H9 (cell line): ENCODE measurements around the gene LRRK1. TPM values are rescaled to one million over a fixed set of nuclear protein-coding genes. Genes with fewer than 3 reads are reported as not detected.
A peak's percentile ranks its signal among the peaks of the same experiment; 100 is the strongest.

Source experiments
- DNase-seq: peaks from one replicate; pipeline ENCODE4 v3.0.0-alpha.2; 2017
- H2AFZ ChIP-seq: one replicate; pipeline ENCODE4 v1.6.1; 2013; ENCODE audit warnings: mild to moderate bottlenecking, low read length, control low read depth, moderate library complexity
- H2AK5ac ChIP-seq: 2 replicates; pipeline ENCODE4 v1.6.1; 2013; ENCODE audit warnings: low read length, control low read depth, mixed read lengths; ENCODE audit not compliant: insufficient read length
- H2BK120ac ChIP-seq: one replicate; pipeline ENCODE4 v1.6.1; 2013; ENCODE audit warnings: low read depth, mild to moderate bottlenecking, low read length, control low read depth, inconsistent platforms; ENCODE audit not compliant: poor library complexity, severe bottlenecking
- H2BK12ac ChIP-seq: 2 replicates; pipeline ENCODE4 v1.6.1; 2013; ENCODE audit warnings: low read length, control low read depth, mixed read lengths, low read depth; ENCODE audit not compliant: insufficient read length
- H2BK15ac ChIP-seq: 2 replicates; pipeline ENCODE4 v1.6.1; 2013; ENCODE audit warnings: low read depth, low read length, control low read depth
- H2BK20ac ChIP-seq: one replicate; pipeline ENCODE4 v1.6.1; 2013; ENCODE audit warnings: low read depth, mild to moderate bottlenecking, low read length, control low read depth, inconsistent platforms; ENCODE audit not compliant: poor library complexity, severe bottlenecking
- H2BK5ac ChIP-seq: 2 replicates; pipeline ENCODE4 v1.6.1; 2013; ENCODE audit warnings: low read length, control low read depth, mixed read lengths; ENCODE audit not compliant: insufficient read length
- H3K14ac ChIP-seq: 2 replicates; pipeline ENCODE4 v1.6.1; 2013; ENCODE audit warnings: low read length, control low read depth; ENCODE audit not compliant: insufficient read depth
- H3K18ac ChIP-seq: 2 replicates; pipeline ENCODE4 v1.6.1; 2013; ENCODE audit warnings: low read depth, mild to moderate bottlenecking, mixed read lengths, low read length, control low read depth; ENCODE audit not compliant: insufficient read length
- H3K23ac ChIP-seq: 2 replicates; pipeline ENCODE4 v1.6.1; 2013; ENCODE audit warnings: low read length, control low read depth, mixed read lengths, low read depth; ENCODE audit not compliant: insufficient read length
- H3K23me2 ChIP-seq: 2 replicates; pipeline ENCODE4 v1.6.1; 2013; ENCODE audit warnings: low read depth, mild to moderate bottlenecking, mixed read lengths, low read length, control low read depth; ENCODE audit not compliant: insufficient read length, poor library complexity, severe bottlenecking
- H3K27ac ChIP-seq: 2 replicates; pipeline ENCODE4 v1.5.1; 2013; ENCODE audit warnings: low read length, control low read depth, mixed read lengths, low read depth; ENCODE audit not compliant: insufficient read length
- H3K27me3 ChIP-seq: 2 replicates; pipeline ENCODE4 v1.6.1; 2013; ENCODE audit warnings: low read length, control low read depth, inconsistent platforms; ENCODE audit not compliant: insufficient read depth
- H3K4ac ChIP-seq: 2 replicates; pipeline ENCODE4 v1.6.1; 2013; ENCODE audit warnings: low read depth, mild to moderate bottlenecking, control low read depth, inconsistent platforms, low read length, moderate library complexity
- H3K4me1 ChIP-seq: 2 replicates; pipeline ENCODE4 v1.6.1; 2013; ENCODE audit warnings: low read length, control low read depth, inconsistent platforms; ENCODE audit not compliant: insufficient read depth
- H3K4me2 ChIP-seq: 2 replicates; pipeline ENCODE4 v1.6.1; 2013; ENCODE audit warnings: low read length, control low read depth, mixed read lengths; ENCODE audit not compliant: insufficient read length, insufficient read depth
- H3K56ac ChIP-seq: 2 replicates; pipeline ENCODE4 v1.6.1; 2013; ENCODE audit warnings: low read depth, mild to moderate bottlenecking, mixed read lengths, low read length, control low read depth; ENCODE audit not compliant: insufficient read length
- H3K79me1 ChIP-seq: 2 replicates; pipeline ENCODE4 v1.6.1; 2013; ENCODE audit warnings: low read depth, mild to moderate bottlenecking, moderate library complexity, low read length, control low read depth, inconsistent platforms; ENCODE audit not compliant: insufficient read depth, poor library complexity, severe bottlenecking
- H3K79me2 ChIP-seq: 2 replicates; pipeline ENCODE4 v1.6.1; 2013; ENCODE audit warnings: low read length, control low read depth, inconsistent platforms; ENCODE audit not compliant: insufficient read depth
- H3K9ac ChIP-seq: 2 replicates; pipeline ENCODE4 v1.6.1; 2013; ENCODE audit warnings: low read length, control low read depth, mixed read lengths; ENCODE audit not compliant: insufficient read length; ENCODE audit errors: extremely low read depth
- H3K9me3 ChIP-seq: one replicate; pipeline ENCODE4 v1.6.1; 2013; ENCODE audit warnings: low read depth, low read length, inconsistent platforms; ENCODE audit not compliant: control insufficient read depth
- H3T11ph ChIP-seq: one replicate; pipeline ENCODE4 v1.6.1; 2013; ENCODE audit warnings: mild to moderate bottlenecking, low read length, control low read depth, inconsistent platforms
- H4K20me1 ChIP-seq: one replicate; pipeline ENCODE4 v1.6.1; 2013; ENCODE audit not compliant: control insufficient read depth, insufficient read length, insufficient read depth
- H4K5ac ChIP-seq: 2 replicates; pipeline ENCODE4 v1.6.1; 2013; ENCODE audit warnings: low read depth, mild to moderate bottlenecking, mixed read lengths, low read length, control low read depth; ENCODE audit not compliant: insufficient read length
- H4K8ac ChIP-seq: replicated peaks from 2 replicates; pipeline ENCODE4 v1.6.1; 2013; ENCODE audit warnings: low read length, control low read depth, mixed read lengths, low read depth; ENCODE audit not compliant: insufficient read length
- H4K91ac ChIP-seq: 2 replicates; pipeline ENCODE4 v1.6.1; 2013; ENCODE audit warnings: low read depth, mild to moderate bottlenecking, moderate library complexity, mixed read lengths, low read length, control low read depth; ENCODE audit not compliant: insufficient read length
- H3K27ac Mint-ChIP-seq, 3 experiments: 2 replicates in 2 of 3; 3 replicates in 1 of 3; pipeline ENCODE4 v1.8.0; 2020 to 2021; ENCODE audit warnings: mixed read lengths in 3 of 3, mild to moderate bottlenecking in 1 of 3, moderate library complexity in 1 of 3
- H3K27me3 Mint-ChIP-seq: 2 replicates; pipeline ENCODE4 v1.8.0; 2021; ENCODE audit warnings: low read depth, mild to moderate bottlenecking, moderate library complexity, mixed read lengths
- H3K36me3 Mint-ChIP-seq, 3 experiments: 2 replicates in 2 of 3; 3 replicates in 1 of 3; pipeline ENCODE4 v1.8.0; 2020 to 2021; ENCODE audit warnings: low read depth in 3 of 3, mixed read lengths in 3 of 3; ENCODE audit not compliant: insufficient read depth in 1 of 3
- H3K4me1 Mint-ChIP-seq, 2 experiments: 2 replicates each; pipeline ENCODE4 v1.8.0; 2020; ENCODE audit warnings: mixed read lengths in 2 of 2
- H3K4me3 Mint-ChIP-seq, 2 experiments: 2 replicates in 1 of 2; 3 replicates in 1 of 2; pipeline ENCODE4 v1.8.0; 2020 to 2021; ENCODE audit warnings: mild to moderate bottlenecking in 2 of 2, mixed read lengths in 2 of 2, moderate library complexity in 1 of 2
- H3K9me3 Mint-ChIP-seq, 2 experiments: 2 replicates in 1 of 2; 3 replicates in 1 of 2; pipeline ENCODE4 v1.8.0; 2020; ENCODE audit warnings: mild to moderate bottlenecking in 2 of 2, mixed read lengths in 2 of 2, moderate library complexity in 1 of 2
- CTCF ChIP-seq: fragments of 200-600 bp; sonication (generic); conservative IDR thresholded peaks from 3 replicates; pipeline ENCODE4 v1.8.0; 2021; ENCODE audit warnings: antibody characterized with exemption, mild to moderate bottlenecking
- WGBS: extraction: QIAGEN DNeasy Blood & Tissue Kit; methylation state at CpG from one replicate; pipeline ENCODE4 v1.1.7; 2013; ENCODE audit warnings: missing lambda C conversion rate, low lambda C conversion rate, mixed read lengths; ENCODE audit not compliant: insufficient read length; ENCODE audit errors: extremely low coverage; 5-methylcytosine and 5-hydroxymethylcytosine counted together
- total RNA-seq: library from RNA; stranded (reverse); gene quantifications from 2 replicates; pipeline ENCODE4 v1.2.1, GENCODE V29; 2021

Gene LRRK1
- total RNA-seq, 1 experiment from 2014 or later = 4.0 TPM

- Histone ChIP-seq H2BK20ac (no peak overlapping the region), H3K9me3 (no peaks in the 10 kb centered on the region), H3K4me1 (no peaks in the 10 kb centered on the region; the same call in 1 of the 2 replicates), H2BK120ac (no peak overlapping the region), H3K23ac (no peak overlapping the region), H2BK5ac (no peak overlapping the region), H2BK12ac (no peak overlapping the region), H3K56ac (no peak overlapping the region), H4K8ac (no peak overlapping the region), H3K4ac (no peak overlapping the region), H3T11ph (no peak overlapping the region), H3K27ac (no peak overlapping the region), H2BK15ac (no peak overlapping the region), H3K23me2 (no peaks in the 10 kb centered on the region), H4K20me1 (no peaks in the 10 kb centered on the region), H3K18ac (no peak overlapping the region), H2AFZ (no peak overlapping the region), H3K27me3 (no peaks in the 10 kb centered on the region), H3K4me2 (no peak overlapping the region), H3K9ac (no peak overlapping the region), H2AK5ac (no peak overlapping the region), H3K14ac (no peak overlapping the region), H4K91ac (no peak overlapping the region), H4K5ac (no peak overlapping the region), H3K79me1 (no peaks in the 10 kb centered on the region), H3K79me2 (no peaks in the 10 kb centered on the region)
- no peak for DNase-seq
- TF ChIP-seq CTCF = no peak
- peak overlapping the region in 1 of 3 experiments; percentile 82; a peak in 1 of 7 replicates for H3K27ac Mint-ChIP-seq
- no CpG with 5 or more reads among the region's 10 CpGs for WGBS
- H3K9me3 Mint-ChIP-seq = no peaks in the 10 kb centered on the region; a peak in 1 of 5 replicates
- H3K4me1 Mint-ChIP-seq = peaks cover 8 to 13% of the 10 kb centered on the region in 2 experiments; a peak in 2 of 4 replicates
- no peaks in the 10 kb centered on the region; a peak in 1 of 7 replicates for H3K36me3 Mint-ChIP-seq
- no peak overlapping the region for H3K4me3 Mint-ChIP-seq
- peaks cover 5% of the 10 kb centered on the region for H3K27me3 Mint-ChIP-seq
These were observed 166.1 kb downstream of the LRRK1 start for GRCh38 chr15:101085311-101085700.
